Fibroblast of skin of right quadriceps (primary cell): ENCODE measurements around the gene KCNQ1.

Experiments used
- DNase-seq: peaks from one replicate; pipeline ENCODE4 v3.0.0-alpha.2; 2013

KCNQ1 gene

DNA sequence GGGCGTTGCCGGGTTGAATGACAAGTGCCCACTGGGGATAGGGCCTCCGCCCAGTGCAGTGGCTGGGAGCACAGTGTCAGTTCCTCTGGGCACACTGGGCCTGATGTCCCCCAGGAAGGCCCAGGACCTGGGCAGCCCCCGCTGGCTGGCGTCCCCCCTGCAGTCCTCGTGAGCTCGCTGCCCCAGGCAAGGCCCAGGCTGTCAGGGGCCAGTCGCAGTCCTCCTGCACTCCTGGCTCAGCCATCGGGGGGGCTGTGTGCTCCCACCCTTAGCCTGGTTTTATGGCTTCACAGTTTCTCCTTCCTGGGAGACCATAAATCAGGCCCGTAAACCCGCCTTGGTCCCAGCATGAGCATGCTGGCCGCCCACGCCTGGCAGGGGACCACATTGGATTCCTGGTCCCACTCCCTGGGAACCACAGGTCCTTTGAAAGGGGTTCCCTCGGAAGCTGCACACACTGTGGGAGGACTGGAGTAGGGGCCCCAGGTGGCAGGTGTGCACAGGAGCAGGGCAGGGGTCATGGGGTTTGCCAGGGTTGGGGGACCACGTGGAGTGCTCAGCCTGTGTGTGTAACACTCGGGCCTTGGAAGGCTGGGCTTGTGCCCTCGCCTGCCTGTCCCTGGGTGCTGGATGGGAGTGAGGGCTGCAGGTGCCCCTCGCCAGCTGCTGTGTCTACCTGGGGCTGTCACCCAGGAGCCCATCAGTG, 141.4 kb downstream of the KCNQ1 start:
- DNase-seq = no peak

DNA sequence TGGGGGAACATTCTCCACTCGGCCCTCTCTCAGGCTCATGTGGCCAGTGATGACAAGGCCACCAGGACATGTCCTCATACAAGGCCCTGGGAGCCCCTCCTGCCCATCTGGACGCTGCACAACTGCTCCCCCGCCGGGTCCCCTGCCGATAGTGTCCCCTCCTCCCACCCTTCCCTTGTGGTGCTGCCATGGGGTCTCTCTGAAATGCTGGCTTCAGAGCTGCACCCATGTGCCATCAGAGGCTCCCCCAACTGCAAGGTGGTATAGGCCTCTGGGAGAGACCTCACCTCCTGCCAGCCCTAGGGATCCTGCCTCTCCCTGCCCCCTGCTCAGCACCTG, 142.0 kb downstream of the KCNQ1 start:
- no peak for DNase-seq

DNA sequence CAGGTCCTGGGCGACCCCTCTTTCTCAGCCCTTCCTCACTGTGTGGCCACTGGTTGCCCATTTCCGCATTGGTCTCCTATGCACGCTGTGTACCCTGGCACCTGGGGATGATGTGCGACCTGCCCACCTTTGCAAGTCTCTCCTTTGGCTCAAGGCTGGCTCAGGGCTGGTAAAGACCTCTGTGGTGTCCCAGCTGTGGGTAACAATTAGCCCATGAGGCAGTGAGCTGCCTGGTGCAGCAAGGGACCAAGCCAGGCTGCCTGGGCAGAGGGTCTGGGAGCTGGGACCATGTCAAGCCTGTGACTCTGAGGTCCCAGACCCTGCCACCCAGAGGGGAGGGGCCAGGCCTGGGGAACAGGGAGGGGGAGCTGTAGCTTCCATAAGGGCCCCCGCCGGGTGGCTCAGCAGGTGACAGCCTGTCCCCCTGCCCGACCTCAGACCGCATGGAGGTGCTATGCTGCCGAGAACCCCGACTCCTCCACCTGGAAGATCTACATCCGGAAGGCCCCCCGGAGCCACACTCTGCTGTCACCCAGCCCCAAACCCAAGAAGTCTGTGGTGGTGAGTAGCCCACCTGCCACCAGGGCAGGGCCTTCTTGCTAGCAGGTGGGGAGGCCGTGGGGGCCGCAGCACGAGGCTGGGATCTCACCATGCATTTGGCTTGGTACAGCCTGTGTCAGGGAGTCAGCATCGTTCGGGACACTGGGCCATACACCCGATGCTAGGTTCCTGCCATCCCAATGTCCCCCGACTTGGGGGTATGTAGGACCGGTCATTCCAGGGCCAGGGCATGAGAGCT, 142.5 kb downstream of the KCNQ1 start:
- DNase-seq = no peak

DNA sequence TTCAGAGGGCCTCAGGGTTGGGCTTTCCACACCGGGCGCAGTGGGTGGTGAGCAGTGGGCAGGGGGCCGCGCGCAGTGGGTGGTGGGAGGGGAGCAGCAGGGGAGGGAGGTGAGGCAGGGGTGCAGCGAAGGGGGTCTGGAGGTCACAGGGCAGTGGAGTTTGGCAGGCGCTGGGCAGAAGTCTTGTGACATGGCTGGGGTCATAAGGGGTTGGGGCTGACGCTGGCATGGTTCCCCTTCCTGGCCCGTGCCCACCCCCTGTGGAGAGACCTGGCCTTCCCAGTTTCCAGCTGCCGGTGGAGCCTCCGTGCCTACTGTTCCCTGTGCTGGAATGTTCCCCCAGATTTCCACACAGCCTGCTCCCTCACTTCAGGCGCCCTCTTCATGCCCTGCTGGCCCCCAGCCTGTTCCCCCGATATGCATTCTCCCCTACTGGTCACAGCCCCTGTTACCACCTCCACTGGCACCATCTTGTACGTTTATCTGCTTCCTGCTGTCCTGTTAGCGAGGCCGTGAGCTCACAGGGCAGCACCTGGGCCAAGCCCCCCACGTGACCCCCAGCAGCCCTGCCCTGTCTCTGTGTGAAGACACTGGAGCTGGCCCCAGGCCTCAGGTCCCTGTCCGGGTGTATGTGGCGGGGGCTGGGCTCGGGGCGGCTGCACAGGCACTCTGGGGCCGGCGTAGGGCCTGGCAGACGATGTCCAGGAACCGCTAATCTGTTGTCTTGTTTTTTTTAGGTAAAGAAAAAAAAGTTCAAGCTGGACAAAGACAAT, 143.4 kb downstream of the KCNQ1 start:
- no peak for DNase-seq

DNA sequence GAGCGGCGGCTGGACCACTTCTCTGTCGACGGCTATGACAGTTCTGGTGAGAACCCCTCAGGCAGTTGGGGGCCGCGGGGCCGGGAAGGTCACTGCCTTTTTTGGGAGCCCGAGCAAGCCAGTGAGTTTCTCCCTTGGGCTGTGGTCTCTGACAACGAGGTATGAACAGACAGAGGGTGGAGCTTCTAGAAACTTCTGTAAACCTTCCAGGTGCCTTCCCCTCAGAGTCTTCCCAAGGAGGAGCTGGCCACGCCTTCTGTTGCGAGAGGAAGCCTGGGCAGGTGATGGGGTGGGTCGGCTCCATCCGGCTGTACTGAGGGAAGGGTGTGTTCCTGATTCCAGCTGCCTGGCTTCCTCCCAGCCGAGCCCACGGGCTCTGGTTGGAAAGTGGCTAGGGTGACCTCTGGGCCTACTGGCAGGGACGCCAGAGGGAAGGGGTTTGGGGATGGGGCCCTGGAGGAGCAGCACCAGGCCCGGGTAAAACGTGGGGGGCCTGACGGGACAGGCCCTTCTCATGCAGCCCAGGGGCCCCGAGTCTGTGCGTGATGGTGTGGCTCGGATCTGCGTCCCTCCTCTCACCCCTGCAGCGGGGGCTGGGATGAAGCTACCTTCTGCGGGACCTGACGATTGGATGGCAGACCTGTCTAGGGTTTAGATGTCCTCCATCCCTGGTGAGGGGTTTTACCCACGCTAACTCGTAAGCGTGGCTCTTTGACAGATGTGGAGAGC, 144.2 kb downstream of the KCNQ1 start:
- no peak for DNase-seq

DNA sequence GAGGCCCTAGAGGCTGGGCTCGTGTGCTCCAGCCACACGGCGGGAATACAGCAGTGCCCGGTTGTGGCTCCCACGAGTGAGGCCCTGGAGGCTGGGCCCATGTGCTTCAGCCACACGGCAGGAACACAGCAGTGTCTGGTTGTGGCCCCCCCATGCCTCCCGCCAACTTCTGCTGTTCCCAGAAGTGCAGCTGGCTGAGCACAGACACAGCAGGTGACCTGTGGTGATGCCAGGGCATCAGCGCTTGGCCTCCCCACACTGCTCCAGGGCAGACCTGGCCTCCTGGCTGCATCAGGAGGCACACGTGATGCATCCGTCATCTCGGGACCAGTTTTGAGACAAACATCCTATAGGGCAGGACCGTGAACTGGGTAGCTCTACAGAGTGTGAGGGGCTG, 144.7 kb downstream of the KCNQ1 start:
- DNase-seq = no peak

DNA sequence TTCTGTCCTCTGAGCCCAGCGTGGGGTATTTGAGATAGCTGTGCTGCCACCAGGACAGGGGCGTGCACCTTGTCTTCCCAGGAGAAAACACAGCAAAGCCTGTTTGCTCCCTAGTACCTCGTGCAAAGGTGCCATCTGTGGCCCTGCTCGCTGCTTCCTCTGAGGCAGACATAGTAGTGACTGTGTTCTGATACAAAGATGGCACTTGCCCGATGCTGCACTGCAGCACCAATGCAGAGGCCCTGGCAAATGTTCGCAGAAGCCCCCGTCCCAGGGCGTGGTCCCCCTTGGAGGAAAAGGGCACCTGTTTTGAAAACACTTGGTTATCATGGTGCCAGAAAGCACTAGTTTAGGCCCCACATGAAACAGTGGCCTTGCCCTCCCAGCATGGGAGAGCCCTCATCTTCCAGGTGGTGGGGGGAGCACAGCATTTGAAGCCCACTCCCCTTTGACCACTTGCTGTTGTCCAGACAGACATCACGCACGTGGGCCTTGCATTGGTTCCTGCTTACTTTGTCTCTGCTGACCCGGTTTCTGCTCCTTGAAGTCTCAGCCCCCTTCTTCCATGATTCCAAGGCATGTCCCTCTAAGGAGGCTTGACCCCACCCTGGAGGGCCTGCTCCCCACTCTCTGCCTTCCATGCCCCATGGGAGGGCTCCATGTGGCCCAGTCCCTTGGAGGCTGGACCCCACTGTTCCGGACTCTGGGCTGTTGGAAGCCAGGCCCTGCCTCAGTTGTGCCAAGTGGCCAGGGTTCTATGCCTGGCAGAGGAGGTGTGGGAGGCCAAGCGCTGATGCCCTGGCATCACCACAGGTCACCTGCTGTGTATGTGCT, 145.5 kb downstream of the KCNQ1 start:
- DNase-seq = no peak

DNA sequence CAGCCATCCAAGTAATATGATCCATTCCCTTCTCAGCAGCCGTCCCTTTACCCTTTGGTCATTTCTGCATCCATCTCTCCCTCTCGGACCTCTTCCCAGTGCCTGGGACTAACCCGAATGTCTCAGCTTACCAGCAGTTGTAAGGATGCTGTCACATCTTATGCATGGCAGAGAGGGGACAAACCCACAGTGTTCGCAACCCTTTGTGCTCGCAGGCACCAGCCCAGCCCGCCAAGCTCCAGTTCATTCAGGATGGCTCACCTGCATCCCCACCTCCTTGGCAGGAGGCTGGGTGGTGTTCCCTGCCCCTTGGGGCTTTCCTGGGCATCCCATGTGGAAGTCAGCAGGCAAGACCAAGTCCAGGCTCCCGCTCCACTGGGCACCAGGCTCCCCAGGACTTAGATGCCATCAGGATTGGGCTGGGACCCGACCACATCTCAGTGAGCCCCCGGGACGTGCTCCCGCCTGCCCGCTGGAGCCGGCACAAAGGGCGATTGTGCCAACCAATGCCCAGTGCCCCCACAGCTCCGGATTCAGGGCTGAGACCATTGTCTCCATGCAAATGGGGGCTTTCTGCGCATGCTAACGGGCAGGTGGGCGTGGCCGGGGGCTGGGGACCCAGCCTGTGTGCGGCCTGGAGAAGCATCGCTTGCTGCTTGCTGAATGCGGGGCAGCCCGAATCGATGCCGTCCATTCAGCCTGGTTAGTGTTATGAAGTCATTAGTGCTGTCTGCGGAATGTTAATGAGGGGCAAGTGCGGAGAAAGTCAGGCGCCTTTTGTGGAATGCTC, 146.4 kb downstream of the KCNQ1 start:
- no peak for DNase-seq

DNA sequence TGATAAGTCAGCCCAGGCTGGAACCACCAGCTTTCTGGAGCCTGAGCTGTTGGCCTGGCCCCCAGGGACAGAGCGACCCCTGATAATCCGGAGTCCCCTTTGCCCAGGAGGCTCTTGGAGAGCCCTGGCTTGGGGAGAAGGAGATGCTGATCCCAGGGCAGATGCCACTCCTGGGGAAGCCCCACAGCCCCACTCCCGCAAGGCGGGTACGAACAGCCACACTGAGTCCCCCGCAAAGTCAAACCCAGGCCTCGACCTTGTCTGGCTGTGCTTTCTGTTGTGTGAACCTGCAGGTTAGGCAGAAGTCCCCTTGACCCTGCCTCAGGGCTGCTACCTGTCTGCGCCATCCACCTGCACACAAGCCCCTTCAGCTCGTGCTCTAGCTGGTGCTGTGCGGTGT, 147.0 kb downstream of the KCNQ1 start:
- DNase-seq = no peak

DNA sequence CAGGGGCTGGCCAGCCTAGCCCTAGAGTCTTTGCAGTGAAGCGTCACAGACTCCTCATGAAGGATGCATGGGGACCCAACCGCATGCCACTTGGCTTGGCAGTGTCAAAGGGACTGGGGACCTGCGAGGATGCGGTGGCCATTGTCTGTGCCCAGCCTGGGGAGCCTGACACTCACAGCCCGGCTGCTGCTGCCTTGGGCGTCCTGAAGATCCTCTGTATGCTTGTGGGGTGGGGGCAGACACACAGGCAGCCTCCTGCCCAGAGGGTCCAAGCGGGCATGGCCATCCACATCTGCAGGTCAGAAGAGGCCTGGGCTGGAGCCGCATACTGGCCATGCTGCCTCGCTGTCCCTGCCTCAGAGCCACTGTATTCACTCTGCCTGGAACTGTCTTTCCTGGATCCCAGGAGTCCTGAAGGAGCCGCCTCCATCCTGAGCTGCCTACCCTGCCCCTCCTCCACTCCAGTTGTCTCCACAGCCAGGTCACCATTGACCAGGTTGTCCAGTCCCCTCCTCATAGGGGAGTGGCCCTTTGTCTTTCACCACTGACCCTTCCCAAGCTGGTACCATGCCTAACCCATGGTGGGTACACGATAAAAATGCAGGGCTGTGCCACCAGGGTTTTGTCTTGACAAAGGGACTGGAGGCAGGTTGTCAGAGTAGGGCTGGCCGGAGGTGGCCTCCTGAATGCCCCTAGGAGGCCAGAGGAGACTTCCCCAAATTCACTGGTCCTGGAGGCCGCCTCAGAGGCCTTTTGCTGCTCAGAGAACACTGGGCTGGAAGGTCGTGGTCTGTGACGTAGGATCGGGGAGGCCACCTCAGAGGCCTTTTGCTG, 148.0 kb downstream of the KCNQ1 start:
- DNase-seq = no peak

DNA sequence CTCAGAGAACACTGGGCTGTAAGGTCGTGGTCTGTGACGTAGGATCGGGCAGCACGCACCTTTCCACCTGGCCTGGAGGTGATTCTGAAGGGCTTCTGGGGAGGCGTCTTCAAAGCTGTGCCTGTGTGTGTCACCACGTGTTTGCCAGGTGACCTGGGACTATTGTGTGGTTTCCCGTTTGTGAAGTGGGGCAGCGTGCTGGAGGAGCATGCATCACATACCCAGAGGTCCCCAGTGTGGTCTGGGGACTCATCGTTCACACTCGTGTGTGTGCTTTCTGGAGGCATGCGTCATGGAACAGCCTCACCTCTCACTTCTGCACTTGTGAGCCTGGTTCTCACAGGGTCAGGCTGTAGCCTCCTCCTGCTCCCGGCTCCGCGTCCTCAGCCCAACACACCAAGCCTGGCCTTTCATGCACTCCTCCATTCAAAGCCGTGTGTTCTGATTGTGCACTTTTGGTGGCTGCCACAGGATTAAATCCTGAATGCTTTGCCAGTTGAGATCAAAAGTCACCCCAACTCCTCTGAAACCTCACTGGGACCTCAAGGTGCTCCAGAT, 148.7 kb downstream of the KCNQ1 start:
- DNase-seq = no peak

DNA sequence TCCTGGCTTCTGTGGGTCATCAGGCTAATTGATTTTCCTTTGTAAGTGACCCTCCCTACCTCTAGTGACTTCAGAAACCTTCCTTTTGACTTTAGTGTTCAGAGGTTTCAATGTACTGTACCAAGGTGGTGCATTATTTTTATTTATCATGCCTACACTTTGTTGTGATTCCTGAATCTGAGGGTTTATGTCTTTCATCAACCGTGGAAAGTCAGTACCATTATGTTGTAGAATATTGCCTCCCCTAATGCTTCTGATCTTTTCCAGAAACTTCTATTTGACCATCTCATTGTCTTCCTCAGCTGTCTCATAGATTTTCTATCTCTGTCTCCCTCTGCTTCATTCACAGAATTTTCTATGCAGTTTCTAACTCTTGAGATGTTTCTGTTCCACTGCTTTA, 149.5 kb downstream of the KCNQ1 start:
- DNase-seq = no peak

DNA sequence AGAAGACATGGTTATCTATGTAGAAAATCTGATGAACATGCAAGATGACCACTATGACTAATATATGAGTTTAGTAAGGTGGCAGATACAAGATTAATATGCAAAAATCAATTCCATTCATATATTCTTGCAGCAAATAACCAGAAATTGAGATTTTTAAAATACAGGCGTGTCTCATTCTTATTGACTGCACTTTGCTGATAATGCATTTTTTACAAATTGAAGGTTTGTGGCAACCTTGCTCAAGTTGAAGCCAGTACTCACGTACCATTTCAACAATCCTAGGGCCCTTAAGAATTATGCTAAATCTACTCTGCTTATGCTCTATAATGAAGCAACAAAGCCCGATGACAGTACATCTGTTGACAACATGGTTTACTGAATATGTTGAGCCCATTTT, 150.4 kb downstream of the KCNQ1 start:
- no peak for DNase-seq

DNA sequence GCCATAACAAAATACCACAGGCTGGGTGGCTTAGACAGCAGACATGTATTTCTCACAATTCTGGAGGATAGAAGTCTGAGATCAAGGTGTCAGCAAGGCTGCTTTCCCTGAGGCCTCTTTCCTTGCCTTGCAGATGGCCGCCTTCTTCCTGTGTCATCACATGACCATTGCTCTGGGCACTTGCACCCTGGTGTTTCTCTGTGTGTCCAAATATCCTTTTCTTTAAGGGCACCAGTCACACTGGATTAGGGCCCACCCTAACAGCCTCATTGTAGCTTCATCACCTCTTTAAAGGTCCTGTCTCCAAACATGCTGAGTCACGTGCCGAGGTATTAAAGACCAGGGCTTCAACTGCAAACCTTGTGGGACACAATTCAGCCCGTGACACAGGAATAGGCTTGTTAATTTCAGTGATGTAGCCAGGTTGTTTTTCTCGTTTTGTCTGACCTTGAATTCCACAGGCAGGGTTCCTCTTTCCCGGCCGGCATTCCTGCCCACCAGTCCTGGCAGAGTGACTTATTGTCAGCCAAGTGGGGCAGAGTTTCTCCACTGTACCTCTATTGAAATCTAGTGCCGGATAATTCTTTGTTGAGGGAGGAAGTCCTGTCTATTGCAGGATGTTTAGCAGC, 154.9 kb downstream of the KCNQ1 start:
- no peak for DNase-seq

DNA sequence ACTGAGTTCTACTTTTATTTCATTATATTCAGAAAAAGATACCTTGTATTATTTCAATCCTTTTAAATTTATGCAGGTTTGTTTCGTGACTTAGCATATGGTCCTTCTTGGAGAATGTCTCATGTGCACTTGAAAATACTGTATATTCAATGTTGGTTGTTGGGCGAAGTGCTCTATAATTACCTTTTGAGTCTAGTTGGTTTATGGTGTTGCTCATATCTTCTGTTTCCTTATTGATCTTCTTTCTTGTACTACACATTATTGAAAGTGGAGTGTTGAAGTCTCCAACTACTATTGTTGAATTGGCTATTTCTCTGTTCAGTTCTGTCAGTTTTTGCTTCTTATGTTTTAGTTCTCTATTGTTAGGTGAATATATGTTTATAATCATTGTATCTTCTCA, 164.5 kb downstream of the KCNQ1 start:
- no peak for DNase-seq

DNA sequence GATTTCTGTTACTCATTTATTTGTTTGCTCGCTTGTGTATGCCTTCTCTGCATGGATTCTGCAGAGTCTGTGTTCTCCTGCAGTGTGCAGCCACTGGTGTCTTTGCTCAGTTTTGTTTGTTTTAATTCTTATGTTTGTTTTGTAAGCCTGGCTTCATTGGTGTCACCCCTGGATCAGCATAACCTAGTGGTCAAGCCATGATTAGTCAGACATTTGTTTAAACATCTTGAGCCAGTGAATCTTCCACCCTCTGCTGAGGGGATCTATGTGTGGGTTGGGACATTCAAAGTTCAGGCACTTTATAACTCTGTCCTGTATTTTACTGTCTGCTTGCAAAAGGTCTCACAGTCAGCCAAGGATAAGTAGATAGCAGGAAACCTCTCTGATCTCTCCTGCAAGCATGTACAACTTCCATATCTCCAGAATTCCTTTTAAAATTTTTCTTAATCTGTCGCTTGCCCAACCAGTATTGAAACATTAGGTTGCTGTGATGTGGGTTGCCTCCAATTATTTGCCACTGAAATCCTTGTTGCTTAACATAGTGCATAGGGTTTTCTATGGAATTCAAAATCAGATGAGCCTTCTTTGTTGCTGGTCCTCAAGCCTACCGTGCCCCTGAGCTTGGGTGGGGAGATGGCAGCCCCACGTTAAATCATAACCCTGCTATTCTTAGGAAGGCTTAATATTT, 168.2 kb downstream of the KCNQ1 start:
- no peak for DNase-seq

DNA sequence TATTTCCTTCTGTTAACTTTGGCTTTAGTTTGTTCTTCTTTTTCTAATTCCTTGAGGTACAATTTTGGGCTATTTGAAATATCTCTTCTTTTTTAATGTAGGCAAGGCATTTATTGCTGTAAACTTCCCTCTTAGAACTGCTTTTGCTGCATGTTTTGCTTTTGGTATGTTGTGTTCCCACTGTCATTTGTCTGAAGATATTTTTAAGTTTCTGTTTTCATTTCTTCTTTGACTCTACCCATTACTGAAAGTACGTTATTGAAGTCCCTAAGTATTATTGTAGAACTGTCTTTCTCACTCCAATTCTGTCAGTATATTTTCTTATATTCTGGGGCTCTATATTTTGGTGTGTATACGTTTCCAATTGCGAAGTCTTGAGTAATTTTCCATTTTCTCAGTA, 177.1 kb downstream of the KCNQ1 start:
- no peak for DNase-seq

DNA sequence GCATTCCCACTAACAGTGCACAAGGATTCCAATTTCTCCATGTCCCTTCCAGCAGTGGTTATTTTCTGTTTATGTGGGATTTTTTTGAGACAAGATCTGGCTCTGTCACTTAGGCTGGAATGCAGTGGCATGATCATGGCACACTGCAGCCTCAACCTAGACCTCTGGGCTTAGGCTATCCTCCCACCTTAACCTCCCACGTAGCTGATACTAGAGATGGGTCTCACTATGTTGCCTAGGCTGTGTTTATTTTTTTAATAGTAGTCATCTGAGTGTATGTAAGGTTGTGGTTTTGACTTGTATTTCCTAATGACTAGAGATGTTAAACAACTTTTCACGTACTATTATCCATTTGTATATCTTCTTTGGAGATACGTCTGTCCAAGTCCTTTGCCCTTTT, 180.4 kb downstream of the KCNQ1 start:
- no peak for DNase-seq

DNA sequence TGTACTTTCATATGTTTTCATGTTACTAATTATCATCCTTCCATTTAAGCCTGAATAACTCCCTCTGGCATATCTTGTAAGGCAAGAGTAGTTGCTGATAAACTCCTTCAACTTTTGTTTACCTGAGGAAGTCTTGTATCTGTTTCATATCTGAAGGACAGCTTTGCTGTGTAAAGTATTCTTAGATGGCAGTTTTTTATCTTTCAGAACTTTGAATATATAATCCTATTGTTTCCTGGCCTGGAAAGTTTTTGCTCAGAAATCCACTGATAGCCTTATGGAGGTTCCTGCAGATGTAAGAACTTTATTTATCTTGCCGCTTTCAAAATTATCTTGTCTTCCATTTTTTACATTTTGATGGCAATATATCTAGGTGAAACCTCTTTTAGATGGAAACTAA, 185.9 kb downstream of the KCNQ1 start:
- no peak for DNase-seq
